Stomach (tissue), 9 donors: ENCODE measurements around the gene DUSP11. TPM values are rescaled to one million over a fixed set of nuclear protein-coding genes. Genes with fewer than 3 reads are reported as not detected.

Experiments
- DNase-seq, 2 donors: peaks; one replicate each; pipeline versions ENCODE4 v3.0.0 to v3.0.0-alpha.2; 2013 to 2019
- H3K27ac ChIP-seq, 5 donors: fragments of 200-600 bp in 4 of 5; sonication (generic) in 4 of 5; one replicate each; pipeline ENCODE4 v1.5.1; 2013 to 2019; ENCODE audit warnings: mild to moderate bottlenecking in 1 of 5, moderate library complexity in 1 of 5
- H3K27me3 ChIP-seq, 3 donors: fragments of 200-600 bp; sonication (generic); one replicate each; pipeline ENCODE4 v1.5.1; 2017 to 2019; ENCODE audit warnings: mixed run types in 1 of 3
- H3K36me3 ChIP-seq, 4 donors: fragments of 200-600 bp; sonication (generic); 1 replicate in 3 of 4; 2 replicates in 1 of 4; pipeline ENCODE4 v1.5.1; 2016 to 2019
- H3K4me1 ChIP-seq, 4 donors: fragments of 200-600 bp; sonication (generic); one replicate each; pipeline ENCODE4 v1.5.1; 2016 to 2019
- H3K4me3 ChIP-seq, 4 donors: fragments of 200-600 bp; sonication (generic) in 3 of 4; one replicate each; pipeline ENCODE4 v1.5.1; 2016 to 2019; ENCODE audit warnings: mild to moderate bottlenecking in 1 of 4
- H3K9me3 ChIP-seq, 4 donors: fragments of 200-600 bp; sonication (generic); one replicate each; pipeline ENCODE4 v1.5.1; 2016 to 2019
- EP300 ChIP-seq: sonication (generic); formaldehyde crosslinking; IDR thresholded peaks from one replicate; pipeline ENCODE4 v1.6.1; 2017; ENCODE audit warnings: antibody characterized with exemption
- POLR2A ChIP-seq, 4 donors: fragments of 450-650 bp; IDR thresholded peaks; one replicate each; pipeline ENCODE4 v1.6.1; 2016; ENCODE audit warnings: antibody characterized with exemption in 4 of 4, control low read depth in 2 of 4, mild to moderate bottlenecking in 1 of 4, moderate library complexity in 1 of 4
- POLR2AphosphoS5 ChIP-seq, 3 donors: sonication (generic); formaldehyde crosslinking; IDR thresholded peaks; one replicate each; pipeline ENCODE4 v1.6.1; 2016; ENCODE audit warnings: antibody characterized with exemption in 3 of 3
- WGBS, 5 donors: extraction: QIAGEN DNeasy Blood & Tissue Kit in 3 of 5; methylation state at CpG; one replicate each; pipeline versions ENCODE4 v1.1.5 to v1.1.7; 2013 to 2018; 5-methylcytosine and 5-hydroxymethylcytosine counted together
- intact Hi-C: fragments of 100-400 bp; cut with DNase I; formaldehyde crosslinking; loops from one replicate; pipeline ENCODE4 v1.15.1; 2023; ENCODE audit warnings: low total_unique reads
- polyA plus RNA-seq, 3 donors: library from polyadenylated mRNA; stranded (reverse); fragments of 200-250 nt; gene quantifications; one replicate each; pipeline ENCODE4 v1.2.3, GENCODE V29; 2013
- total RNA-seq, 5 donors: library from RNA; depleted of rRNA; stranded (reverse); fragments of >200 nt; gene quantifications; one replicate each; pipeline versions ENCODE4 v1.1.0 to v1.2.3, GENCODE V29; 2014 to 2016
- TF ChIP-seq, protein P1 (sequence below), 7 experiments: fragments of 450-650 bp in 4 of 7; fragments of 200-600 bp in 3 of 7; sonication (generic) in 3 of 7; IDR thresholded peaks; one replicate each; pipeline ENCODE4 v1.5.1; 2016 to 2019; ENCODE audit warnings: antibody characterized with exemption in 7 of 7, control low read depth in 2 of 7, mild to moderate bottlenecking in 1 of 7
- donor health status: healthy with polysubstance abuse.
- donor health status: Bipolar disorder and iron deficiency.
- donor health status: healthy.

The DUSP11 gene
- total and polyA plus RNA-seq, 8 donors, result 9.0 to 45.2 (median 16.9) TPM

DNA sequence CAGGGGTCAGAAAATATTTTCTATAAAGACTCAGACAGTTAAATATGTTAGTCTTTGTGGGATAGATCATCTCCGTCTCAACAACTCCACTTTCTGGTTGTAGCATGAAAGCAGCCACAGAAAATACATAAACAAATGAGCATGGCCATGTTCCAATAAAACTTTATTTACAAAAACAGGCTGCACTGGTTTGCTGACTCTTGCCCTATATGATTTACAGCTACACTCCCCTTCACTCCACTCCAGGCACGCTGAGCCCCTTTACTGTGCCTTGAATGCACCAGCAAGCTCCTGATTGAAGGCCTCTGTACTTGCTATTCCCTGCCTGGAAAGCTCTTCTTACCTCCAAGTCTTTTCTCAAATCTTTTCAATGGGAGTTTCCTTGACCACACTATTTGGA, 43.1 kb upstream of the DUSP11 start:
- H3K27me3 ChIP-seq, result peaks cover 0 to 6% (median 0%) of the 10 kb centered on the region in 3 donors
- 66 to 83% (median 80%) methylated on average over 2 of the region's 2 CpGs for WGBS, 5 donors
- H3K36me3 ChIP-seq, result no peaks in the 10 kb centered on the region
- TF ChIP-seq EP300 (no peak), POLR2AphosphoS5 (IDR thresholded peaks at IDR 0.05) (no peak), POLR2A (IDR thresholded peaks at IDR 0.05) (no peak)
- TF ChIP-seq, protein P1, sequence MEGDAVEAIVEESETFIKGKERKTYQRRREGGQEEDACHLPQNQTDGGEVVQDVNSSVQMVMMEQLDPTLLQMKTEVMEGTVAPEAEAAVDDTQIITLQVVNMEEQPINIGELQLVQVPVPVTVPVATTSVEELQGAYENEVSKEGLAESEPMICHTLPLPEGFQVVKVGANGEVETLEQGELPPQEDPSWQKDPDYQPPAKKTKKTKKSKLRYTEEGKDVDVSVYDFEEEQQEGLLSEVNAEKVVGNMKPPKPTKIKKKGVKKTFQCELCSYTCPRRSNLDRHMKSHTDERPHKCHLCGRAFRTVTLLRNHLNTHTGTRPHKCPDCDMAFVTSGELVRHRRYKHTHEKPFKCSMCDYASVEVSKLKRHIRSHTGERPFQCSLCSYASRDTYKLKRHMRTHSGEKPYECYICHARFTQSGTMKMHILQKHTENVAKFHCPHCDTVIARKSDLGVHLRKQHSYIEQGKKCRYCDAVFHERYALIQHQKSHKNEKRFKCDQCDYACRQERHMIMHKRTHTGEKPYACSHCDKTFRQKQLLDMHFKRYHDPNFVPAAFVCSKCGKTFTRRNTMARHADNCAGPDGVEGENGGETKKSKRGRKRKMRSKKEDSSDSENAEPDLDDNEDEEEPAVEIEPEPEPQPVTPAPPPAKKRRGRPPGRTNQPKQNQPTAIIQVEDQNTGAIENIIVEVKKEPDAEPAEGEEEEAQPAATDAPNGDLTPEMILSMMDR (IDR thresholded peaks at IDR 0.05), result no peak
- no peak overlapping the region for H3K4me3 ChIP-seq
- H3K27ac ChIP-seq, result no peak overlapping the region
- H3K4me1 ChIP-seq, result peaks cover 1 to 9% (median 2%) of the 10 kb centered on the region in 4 donors
- intact Hi-C loops, result loop anchor here (10.0 kb wide), 2 partner anchors 322 to 512 kb away; partner anchors contain the start of gene BOLA3
- no peaks in the 10 kb centered on the region for H3K9me3 ChIP-seq
- no peak for DNase-seq

DNA sequence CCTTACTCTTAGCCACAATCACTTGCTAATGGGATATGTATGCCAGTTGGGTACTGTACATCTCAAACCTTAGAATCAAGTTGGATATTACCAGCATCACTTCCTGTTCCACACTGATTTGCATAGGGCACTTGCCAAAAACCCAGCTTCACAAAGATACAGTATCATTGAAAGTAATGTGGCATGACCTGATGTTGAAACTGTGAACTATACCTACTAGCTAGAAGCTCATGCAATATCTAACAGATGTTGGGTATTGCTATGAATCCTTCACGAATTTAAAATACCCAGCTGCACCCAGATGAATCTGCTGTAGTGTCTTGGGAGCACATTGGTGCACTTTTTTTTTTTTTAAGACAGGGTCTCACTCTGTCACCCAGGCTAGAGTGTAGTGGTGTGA, 42.4 kb upstream of the DUSP11 start:
- Histone ChIP-seq H3K27ac (no peak overlapping the region), H3K27me3 (peaks cover 0 to 10% (median 0%) of the 10 kb centered on the region in 3 donors), H3K4me3 (no peak overlapping the region), H3K9me3 (no peaks in the 10 kb centered on the region), H3K4me1 (peaks cover 0 to 4% (median 0%) of the 10 kb centered on the region in 4 donors), H3K36me3 (no peaks in the 10 kb centered on the region)
- DNase-seq, result no peak
- intact Hi-C loops, result loop anchor here (10.0 kb wide), 2 partner anchors 323 to 513 kb away; partner anchors contain the start of gene BOLA3
- WGBS, 5 donors, result 34 to 59% (median 45%) methylated on average over 1 of the region's 1 CpG
- TF ChIP-seq POLR2AphosphoS5 (IDR thresholded peaks at IDR 0.05), result no peak
- no peak for TF ChIP-seq POLR2A (IDR thresholded peaks at IDR 0.05)
- no peak for TF ChIP-seq EP300
- TF ChIP-seq, protein P1 (IDR thresholded peaks at IDR 0.05), result no peak

DNA sequence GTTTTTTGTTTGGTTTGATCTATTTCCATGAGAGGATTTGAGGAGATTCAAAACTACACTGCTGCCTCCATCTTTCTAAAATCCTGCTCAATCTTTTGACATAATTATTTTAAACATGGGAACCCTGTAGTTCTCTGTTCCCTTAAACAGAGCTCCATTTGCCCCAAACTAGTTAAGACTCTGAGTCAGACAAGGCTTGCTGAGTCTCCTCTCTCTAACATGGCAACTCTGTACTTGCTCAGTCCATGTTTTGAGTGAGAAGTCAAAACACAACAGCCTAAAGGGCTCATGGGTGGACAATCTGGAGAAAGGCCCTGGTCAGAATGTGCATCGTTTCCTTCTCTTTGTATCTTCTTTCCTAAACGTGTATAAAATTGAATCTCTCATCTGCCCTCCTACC, 41.8 kb upstream of the DUSP11 start:
- TF ChIP-seq EP300, result no peak
- TF ChIP-seq POLR2AphosphoS5 (IDR thresholded peaks at IDR 0.05), result no peak
- H3K4me3 ChIP-seq, result no peak overlapping the region
- WGBS, 5 donors, result 54 to 74% (median 65%) methylated on average over 2 of the region's 2 CpGs
- H3K27ac ChIP-seq, result no peak overlapping the region
- H3K36me3 ChIP-seq, result no peaks in the 10 kb centered on the region
- intact Hi-C loops, result loop anchor here (10.0 kb wide), 2 partner anchors 323 to 513 kb away; partner anchors contain the start of gene BOLA3
- no peaks in the 10 kb centered on the region for H3K9me3 ChIP-seq
- peaks cover 0 to 4% (median 0%) of the 10 kb centered on the region in 4 donors for H3K4me1 ChIP-seq
- peaks cover 0 to 10% (median 0%) of the 10 kb centered on the region in 3 donors for H3K27me3 ChIP-seq
- no peak for DNase-seq

DNA sequence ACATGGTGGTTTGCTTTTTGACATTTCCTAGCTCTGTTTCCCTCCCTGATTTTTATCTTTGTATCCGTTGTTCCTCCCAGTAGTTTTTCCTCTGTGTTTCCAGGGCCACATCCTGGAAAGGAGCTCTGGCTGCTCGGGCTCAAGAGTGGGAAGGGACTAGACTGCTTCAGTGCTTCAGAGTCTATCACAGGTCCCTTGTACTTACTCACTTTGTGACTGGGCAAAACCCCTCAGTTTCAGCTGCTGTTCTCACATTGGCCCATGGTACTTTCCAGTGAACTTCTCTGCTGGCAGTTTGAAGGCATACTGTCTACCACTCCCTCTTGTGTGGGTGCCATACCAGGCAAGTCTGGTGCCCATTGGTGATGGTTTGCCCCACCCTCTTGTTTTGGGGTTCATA, 41.3 kb upstream of the DUSP11 start:
- 14 to 31% (median 22%) methylated on average over 2 of the region's 2 CpGs for WGBS, 5 donors
- no peak overlapping the region for H3K27ac ChIP-seq

DNA sequence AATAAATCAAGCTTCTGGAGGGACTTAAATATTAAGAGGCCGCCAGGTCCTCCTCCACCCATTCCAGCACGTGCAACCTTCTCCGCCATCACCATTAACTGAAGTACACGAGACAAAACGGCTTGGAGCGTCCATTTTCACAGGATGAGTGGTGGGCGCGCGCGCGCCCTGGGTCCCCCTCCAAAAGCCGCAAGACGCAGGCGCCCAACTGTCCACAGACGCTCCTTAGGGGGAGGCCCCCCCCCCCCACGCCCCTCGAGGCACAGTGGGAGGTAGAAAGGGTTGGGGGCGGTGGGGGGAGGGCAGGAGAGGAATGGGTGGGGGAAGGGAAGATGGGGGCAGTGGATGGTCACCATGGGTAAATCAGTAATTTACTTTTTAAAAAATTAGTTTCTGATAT, 38.4 kb upstream of the DUSP11 start:
- no peak for DNase-seq
- Histone ChIP-seq H3K4me1 (no peaks in the 10 kb centered on the region), H3K36me3 (no peaks in the 10 kb centered on the region), H3K4me3 (no peak overlapping the region), H3K27ac (no peak overlapping the region), H3K9me3 (no peaks in the 10 kb centered on the region), H3K27me3 (peaks cover 0 to 17% (median 0%) of the 10 kb centered on the region in 3 donors)
- WGBS, 5 donors, result 82 to 87% (median 86%) methylated on average over 18 of the region's 18 CpGs
- TF ChIP-seq POLR2A (IDR thresholded peaks at IDR 0.05), result no peak
- intact Hi-C loops, result no loop called here

More for the DNA sequence above, 41.3 kb upstream of the DUSP11 start:
- Histone ChIP-seq H3K9me3 (no peaks in the 10 kb centered on the region), H3K36me3 (no peaks in the 10 kb centered on the region), H3K27me3 (peaks cover 0 to 10% (median 0%) of the 10 kb centered on the region in 3 donors), H3K4me1 (peaks cover 0 to 4% (median 0%) of the 10 kb centered on the region in 4 donors), H3K4me3 (no peak overlapping the region)
- intact Hi-C loops, result loop anchor here (10.0 kb wide), 2 partner anchors 324 to 514 kb away; partner anchors contain the start of gene BOLA3
- no peak for DNase-seq
- TF ChIP-seq, protein P1 (IDR thresholded peaks at IDR 0.05), result no peak
